H9 (cell line): ENCODE measurements around the gene CNIH2. TPM values are rescaled to one million over a fixed set of nuclear protein-coding genes. Genes with fewer than 3 reads are reported as not detected.

Source experiments
- DNase-seq: peaks from one replicate; pipeline ENCODE4 v3.0.0-alpha.2; 2017
- H2AFZ ChIP-seq: one replicate; pipeline ENCODE4 v1.6.1; 2013; ENCODE audit warnings: mild to moderate bottlenecking, low read length, control low read depth, moderate library complexity
- H2AK5ac ChIP-seq: 2 replicates; pipeline ENCODE4 v1.6.1; 2013; ENCODE audit warnings: low read length, control low read depth, mixed read lengths; ENCODE audit not compliant: insufficient read length
- H2BK120ac ChIP-seq: one replicate; pipeline ENCODE4 v1.6.1; 2013; ENCODE audit warnings: low read depth, mild to moderate bottlenecking, low read length, control low read depth, inconsistent platforms; ENCODE audit not compliant: poor library complexity, severe bottlenecking
- H2BK12ac ChIP-seq: 2 replicates; pipeline ENCODE4 v1.6.1; 2013; ENCODE audit warnings: low read length, control low read depth, mixed read lengths, low read depth; ENCODE audit not compliant: insufficient read length
- H2BK15ac ChIP-seq: 2 replicates; pipeline ENCODE4 v1.6.1; 2013; ENCODE audit warnings: low read depth, low read length, control low read depth
- H2BK20ac ChIP-seq: one replicate; pipeline ENCODE4 v1.6.1; 2013; ENCODE audit warnings: low read depth, mild to moderate bottlenecking, low read length, control low read depth, inconsistent platforms; ENCODE audit not compliant: poor library complexity, severe bottlenecking
- H2BK5ac ChIP-seq: 2 replicates; pipeline ENCODE4 v1.6.1; 2013; ENCODE audit warnings: low read length, control low read depth, mixed read lengths; ENCODE audit not compliant: insufficient read length
- H3K14ac ChIP-seq: 2 replicates; pipeline ENCODE4 v1.6.1; 2013; ENCODE audit warnings: low read length, control low read depth; ENCODE audit not compliant: insufficient read depth
- H3K18ac ChIP-seq: 2 replicates; pipeline ENCODE4 v1.6.1; 2013; ENCODE audit warnings: low read depth, mild to moderate bottlenecking, mixed read lengths, low read length, control low read depth; ENCODE audit not compliant: insufficient read length
- H3K23ac ChIP-seq: 2 replicates; pipeline ENCODE4 v1.6.1; 2013; ENCODE audit warnings: low read length, control low read depth, mixed read lengths, low read depth; ENCODE audit not compliant: insufficient read length
- H3K23me2 ChIP-seq: 2 replicates; pipeline ENCODE4 v1.6.1; 2013; ENCODE audit warnings: low read depth, mild to moderate bottlenecking, mixed read lengths, low read length, control low read depth; ENCODE audit not compliant: insufficient read length, poor library complexity, severe bottlenecking
- H3K27ac ChIP-seq: 2 replicates; pipeline ENCODE4 v1.5.1; 2013; ENCODE audit warnings: low read length, control low read depth, mixed read lengths, low read depth; ENCODE audit not compliant: insufficient read length
- H3K27me3 ChIP-seq: 2 replicates; pipeline ENCODE4 v1.6.1; 2013; ENCODE audit warnings: low read length, control low read depth, inconsistent platforms; ENCODE audit not compliant: insufficient read depth
- H3K4ac ChIP-seq: 2 replicates; pipeline ENCODE4 v1.6.1; 2013; ENCODE audit warnings: low read depth, mild to moderate bottlenecking, control low read depth, inconsistent platforms, low read length, moderate library complexity
- H3K4me1 ChIP-seq: 2 replicates; pipeline ENCODE4 v1.6.1; 2013; ENCODE audit warnings: low read length, control low read depth, inconsistent platforms; ENCODE audit not compliant: insufficient read depth
- H3K4me2 ChIP-seq: 2 replicates; pipeline ENCODE4 v1.6.1; 2013; ENCODE audit warnings: low read length, control low read depth, mixed read lengths; ENCODE audit not compliant: insufficient read length, insufficient read depth
- H3K56ac ChIP-seq: 2 replicates; pipeline ENCODE4 v1.6.1; 2013; ENCODE audit warnings: low read depth, mild to moderate bottlenecking, mixed read lengths, low read length, control low read depth; ENCODE audit not compliant: insufficient read length
- H3K79me1 ChIP-seq: 2 replicates; pipeline ENCODE4 v1.6.1; 2013; ENCODE audit warnings: low read depth, mild to moderate bottlenecking, moderate library complexity, low read length, control low read depth, inconsistent platforms; ENCODE audit not compliant: insufficient read depth, poor library complexity, severe bottlenecking
- H3K79me2 ChIP-seq: 2 replicates; pipeline ENCODE4 v1.6.1; 2013; ENCODE audit warnings: low read length, control low read depth, inconsistent platforms; ENCODE audit not compliant: insufficient read depth
- H3K9ac ChIP-seq: 2 replicates; pipeline ENCODE4 v1.6.1; 2013; ENCODE audit warnings: low read length, control low read depth, mixed read lengths; ENCODE audit not compliant: insufficient read length; ENCODE audit errors: extremely low read depth
- H3K9me3 ChIP-seq: one replicate; pipeline ENCODE4 v1.6.1; 2013; ENCODE audit warnings: low read depth, low read length, inconsistent platforms; ENCODE audit not compliant: control insufficient read depth
- H3T11ph ChIP-seq: one replicate; pipeline ENCODE4 v1.6.1; 2013; ENCODE audit warnings: mild to moderate bottlenecking, low read length, control low read depth, inconsistent platforms
- H4K20me1 ChIP-seq: one replicate; pipeline ENCODE4 v1.6.1; 2013; ENCODE audit not compliant: control insufficient read depth, insufficient read length, insufficient read depth
- H4K5ac ChIP-seq: 2 replicates; pipeline ENCODE4 v1.6.1; 2013; ENCODE audit warnings: low read depth, mild to moderate bottlenecking, mixed read lengths, low read length, control low read depth; ENCODE audit not compliant: insufficient read length
- H4K8ac ChIP-seq: replicated peaks from 2 replicates; pipeline ENCODE4 v1.6.1; 2013; ENCODE audit warnings: low read length, control low read depth, mixed read lengths, low read depth; ENCODE audit not compliant: insufficient read length
- H4K91ac ChIP-seq: 2 replicates; pipeline ENCODE4 v1.6.1; 2013; ENCODE audit warnings: low read depth, mild to moderate bottlenecking, moderate library complexity, mixed read lengths, low read length, control low read depth; ENCODE audit not compliant: insufficient read length
- H3K27ac Mint-ChIP-seq, 3 experiments: 2 replicates in 2 of 3; 3 replicates in 1 of 3; pipeline ENCODE4 v1.8.0; 2020 to 2021; ENCODE audit warnings: mixed read lengths in 3 of 3, mild to moderate bottlenecking in 1 of 3, moderate library complexity in 1 of 3
- H3K27me3 Mint-ChIP-seq: 2 replicates; pipeline ENCODE4 v1.8.0; 2021; ENCODE audit warnings: low read depth, mild to moderate bottlenecking, moderate library complexity, mixed read lengths
- H3K36me3 Mint-ChIP-seq, 3 experiments: 2 replicates in 2 of 3; 3 replicates in 1 of 3; pipeline ENCODE4 v1.8.0; 2020 to 2021; ENCODE audit warnings: low read depth in 3 of 3, mixed read lengths in 3 of 3; ENCODE audit not compliant: insufficient read depth in 1 of 3
- H3K4me1 Mint-ChIP-seq, 2 experiments: 2 replicates each; pipeline ENCODE4 v1.8.0; 2020; ENCODE audit warnings: mixed read lengths in 2 of 2
- H3K4me3 Mint-ChIP-seq, 2 experiments: 2 replicates in 1 of 2; 3 replicates in 1 of 2; pipeline ENCODE4 v1.8.0; 2020 to 2021; ENCODE audit warnings: mild to moderate bottlenecking in 2 of 2, mixed read lengths in 2 of 2, moderate library complexity in 1 of 2
- H3K9me3 Mint-ChIP-seq, 2 experiments: 2 replicates in 1 of 2; 3 replicates in 1 of 2; pipeline ENCODE4 v1.8.0; 2020; ENCODE audit warnings: mild to moderate bottlenecking in 2 of 2, mixed read lengths in 2 of 2, moderate library complexity in 1 of 2
- CTCF ChIP-seq: fragments of 200-600 bp; sonication (generic); conservative IDR thresholded peaks from 3 replicates; pipeline ENCODE4 v1.8.0; 2021; ENCODE audit warnings: antibody characterized with exemption, mild to moderate bottlenecking
- WGBS: extraction: QIAGEN DNeasy Blood & Tissue Kit; methylation state at CpG from one replicate; pipeline ENCODE4 v1.1.7; 2013; ENCODE audit warnings: missing lambda C conversion rate, low lambda C conversion rate, mixed read lengths; ENCODE audit not compliant: insufficient read length; ENCODE audit errors: extremely low coverage; 5-methylcytosine and 5-hydroxymethylcytosine counted together
- total RNA-seq: library from RNA; stranded (reverse); gene quantifications from 2 replicates; pipeline ENCODE4 v1.2.1, GENCODE V29; 2021

Gene CNIH2
- total RNA-seq, 1 experiment from 2014 or later = 12.0 TPM

- no peak overlapping the region for H4K5ac ChIP-seq
- no peak overlapping the region for H4K8ac ChIP-seq
- no peaks in the 10 kb centered on the region for H3K79me1 ChIP-seq
- Mint-ChIP-seq H3K4me3 (no peak overlapping the region), H3K9me3 (no peaks in the 10 kb centered on the region), H3K27me3 (peaks cover 16% of the 10 kb centered on the region), H3K4me1 (peaks cover 10 to 13% of the 10 kb centered on the region in 2 experiments), H3K27ac (no peak overlapping the region), H3K36me3 (peaks cover 7 to 42% (median 38%) of the 10 kb centered on the region in 3 experiments; a peak in 6 of 7 replicates)
- no peak overlapping the region for H3K23ac ChIP-seq
- H3K9ac ChIP-seq = no peak overlapping the region
- H3K27me3 ChIP-seq = no peaks in the 10 kb centered on the region
- no peak overlapping the region for H2BK120ac ChIP-seq
- H3K9me3 ChIP-seq = no peaks in the 10 kb centered on the region
- H2BK20ac ChIP-seq = no peak overlapping the region
- H3K14ac ChIP-seq = no peak overlapping the region
- no peak overlapping the region for H3K4ac ChIP-seq
- no peak for TF ChIP-seq CTCF
- no peaks in the 10 kb centered on the region for H3K4me1 ChIP-seq
- no peaks in the 10 kb centered on the region for H3K23me2 ChIP-seq
- H2BK15ac ChIP-seq = no peak overlapping the region
- H3K56ac ChIP-seq = no peak overlapping the region
- no peaks in the 10 kb centered on the region for H4K20me1 ChIP-seq
- H3K4me2 ChIP-seq = no peak overlapping the region
- no peak overlapping the region for H4K91ac ChIP-seq
- H3K18ac ChIP-seq = no peak overlapping the region
- H3K79me2 ChIP-seq = peaks cover 2% of the 10 kb centered on the region; the same call in 1 of the 2 replicates
- H2BK12ac ChIP-seq = no peak overlapping the region
- no peak overlapping the region for H3T11ph ChIP-seq
- no peak overlapping the region for H2BK5ac ChIP-seq
- DNase-seq = no peak
- no peak overlapping the region for H2AK5ac ChIP-seq
- no peak overlapping the region for H3K27ac ChIP-seq
- no CpG with 5 or more reads among the region's 8 CpGs for WGBS
- H2AFZ ChIP-seq = no peak overlapping the region
Measured at GRCh38 chr11:66275396-66275795, 2.6 kb upstream of the CNIH2 start.
